ENCODE results near the gene NRF1.
"Not testable (repeated sequence)": the region's sequence is repeated elsewhere in the genome, so short reads cannot be mapped to it uniquely, and the experiment has no call there.

The NRF1 gene

DNA sequence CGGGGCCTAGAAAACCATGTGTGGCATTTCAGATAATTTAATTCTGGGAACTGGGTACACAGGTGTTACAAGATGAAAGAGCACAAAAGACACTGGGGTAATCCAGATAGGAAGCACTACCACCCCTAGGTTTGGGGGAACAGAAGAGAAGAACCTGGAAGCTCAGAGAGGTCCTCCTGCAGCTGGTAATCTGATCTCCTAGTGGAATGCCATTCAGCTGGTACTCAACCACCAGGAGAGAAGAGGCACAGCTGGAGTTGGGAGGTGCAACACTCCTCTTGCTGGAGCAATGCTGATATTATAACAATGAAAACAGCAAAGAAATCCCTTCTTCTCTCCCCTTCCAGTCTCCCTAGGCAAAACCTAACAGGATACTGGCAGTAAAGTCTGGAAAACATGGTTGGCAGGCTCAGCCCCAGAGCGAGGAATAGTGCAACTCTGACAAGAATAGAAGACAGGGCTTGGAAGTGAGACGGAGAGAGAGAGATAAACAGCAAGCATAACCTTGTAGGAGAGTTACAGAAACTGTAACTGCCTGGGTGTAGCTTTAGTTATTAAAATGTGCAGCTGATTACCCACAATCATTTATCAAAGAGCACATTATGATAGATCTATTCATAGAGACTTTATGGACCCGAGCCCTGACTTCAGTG, 35.0 kb downstream of the NRF1 start:
- peak; percentile 37 for DNase-seq (ENCODE audit: low read depth, low spot score)

DNA sequence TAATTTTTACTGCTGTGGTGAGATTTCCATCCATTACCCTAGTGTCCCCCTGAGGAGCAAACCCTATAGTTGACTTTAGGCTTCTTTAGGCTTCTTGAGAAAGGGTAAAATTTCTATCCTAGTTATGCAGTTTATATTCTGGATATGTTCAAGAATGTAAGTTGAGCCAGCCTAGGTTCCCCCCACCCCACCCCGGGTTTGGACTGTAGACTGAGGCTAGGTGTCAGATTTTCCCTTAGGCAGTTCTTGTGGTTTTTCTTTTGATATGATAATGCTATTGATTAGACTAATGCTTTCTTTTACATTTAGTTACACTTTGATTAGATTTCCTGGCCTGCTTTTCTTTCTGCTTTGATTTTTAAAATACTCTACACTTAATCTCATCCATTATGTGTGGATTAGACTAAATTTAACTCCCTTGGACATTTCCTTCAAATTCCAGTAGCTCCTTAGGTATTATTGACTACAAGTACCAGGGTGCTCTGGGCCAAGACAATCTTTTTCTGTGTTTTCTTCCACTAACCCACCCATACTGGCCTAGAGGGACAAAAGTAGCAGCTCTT, 37.7 kb downstream of the NRF1 start:
- peak; percentile 12 for DNase-seq (ENCODE audit: low read depth, low spot score)

GRCh38 chr7:129650056-129650758, 38.7 kb downstream of the NRF1 start:
- no peak for DNase-seq (ENCODE audit: low read depth, low spot score)

- no peak for DNase-seq (ENCODE audit: low read depth, low spot score)
Measured at GRCh38 chr7:129652914-129653313, 41.4 kb downstream of the NRF1 start.

GRCh38 chr7:129655811-129656210, 44.3 kb downstream of the NRF1 start:
- DNase-seq (ENCODE audit: low read depth, low spot score): no peak

DNA sequence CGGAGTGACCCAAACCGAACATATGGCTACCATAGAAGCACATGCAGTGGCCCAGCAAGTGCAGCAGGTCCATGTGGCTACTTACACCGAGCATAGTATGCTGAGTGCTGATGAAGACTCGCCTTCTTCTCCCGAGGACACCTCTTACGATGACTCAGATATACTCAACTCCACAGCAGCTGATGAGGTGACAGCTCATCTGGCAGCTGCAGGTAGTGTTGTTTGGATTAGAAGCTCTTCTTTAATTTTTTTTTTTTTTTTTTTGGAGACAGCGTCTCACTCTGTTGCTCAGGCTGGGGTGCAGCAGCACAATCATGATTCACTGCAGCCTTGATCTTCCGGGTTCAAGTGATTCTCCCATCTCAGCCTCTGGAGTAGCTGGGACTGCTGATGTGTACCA, 45.8 kb downstream of the NRF1 start:
- DNase-seq (ENCODE audit: low read depth, low spot score): no peak

DNA sequence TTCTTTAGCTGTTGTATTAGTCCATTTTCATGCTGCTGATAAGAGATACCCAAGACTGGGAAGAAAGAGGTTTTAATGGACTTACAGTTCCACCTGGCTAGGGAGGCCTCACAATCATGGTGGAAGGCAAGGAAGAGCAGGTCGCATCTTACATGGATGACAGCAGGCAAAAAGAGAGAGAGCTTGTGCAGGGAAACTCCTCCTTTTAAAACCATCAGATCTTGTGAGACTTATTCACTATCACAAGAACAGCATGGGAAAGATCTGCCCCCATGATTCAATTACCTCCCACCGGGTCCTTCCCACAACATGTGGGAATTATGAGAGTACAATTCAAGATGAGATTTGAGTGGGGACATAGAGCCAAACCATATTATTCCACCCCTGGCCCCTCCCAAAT, 48.4 kb downstream of the NRF1 start:
- DNase-seq (ENCODE audit: low read depth, low spot score): not testable (repeated sequence)

GRCh38 chr7:129661645-129662182, 50.2 kb downstream of the NRF1 start:
- DNase-seq (ENCODE audit: low read depth, low spot score): no peak

- not testable (repeated sequence) for DNase-seq (ENCODE audit: low read depth, low spot score)
Measured at GRCh38 chr7:129663240-129663639, 51.7 kb downstream of the NRF1 start.

- no peak for DNase-seq (ENCODE audit: low read depth, low spot score)
Measured at GRCh38 chr7:129664029-129665012, 52.8 kb downstream of the NRF1 start.

- DNase-seq (ENCODE audit: low read depth, low spot score): peak; percentile 89
Measured at GRCh38 chr7:129665013-129665401, 53.5 kb downstream of the NRF1 start.

- DNase-seq (ENCODE audit: low read depth, low spot score): no peak
Measured at GRCh38 chr7:129667116-129667515, 55.6 kb downstream of the NRF1 start.

DNA sequence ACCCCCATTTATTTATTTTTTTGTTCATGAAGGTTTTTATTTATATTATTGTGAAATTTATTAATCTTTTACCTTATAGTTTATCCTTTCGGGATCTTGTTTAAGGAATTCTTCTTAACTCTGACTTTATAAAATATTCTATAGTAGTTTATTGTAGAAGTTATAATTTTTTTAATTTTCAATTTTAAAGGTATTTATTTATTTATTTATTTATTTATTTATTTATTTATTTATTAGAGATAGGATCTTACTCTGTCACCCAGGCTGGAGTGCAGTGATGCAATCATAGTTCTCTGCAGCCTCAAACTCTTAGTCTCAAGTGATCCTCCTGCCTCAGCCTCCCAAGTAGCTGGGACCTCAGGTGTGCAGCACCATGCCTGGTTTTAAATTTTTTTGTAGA, 56.0 kb downstream of the NRF1 start:
- no peak for DNase-seq (ENCODE audit: low read depth, low spot score)

DNA sequence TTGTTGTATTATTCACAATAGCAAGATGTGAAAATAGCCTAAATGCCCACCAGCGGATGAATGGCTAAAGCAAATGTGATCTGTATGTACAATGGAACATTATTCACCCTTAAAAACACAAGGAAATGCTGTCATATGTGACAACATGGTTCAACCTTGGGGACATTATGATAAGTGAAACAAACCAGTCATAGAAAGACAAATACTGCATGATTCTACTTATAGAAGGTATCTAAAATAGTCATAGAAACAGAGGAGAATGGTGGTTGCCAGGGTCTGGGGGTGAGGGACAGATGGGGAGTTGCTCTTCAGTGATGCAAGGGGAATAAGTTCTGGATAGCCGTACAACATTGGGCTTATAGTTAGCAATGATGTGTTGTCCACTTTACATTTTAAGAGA, 58.4 kb downstream of the NRF1 start:
- no peak for DNase-seq (ENCODE audit: low read depth, low spot score)

- no peak for DNase-seq (ENCODE audit: low read depth, low spot score)
Measured at GRCh38 chr7:129670656-129671055, 59.1 kb downstream of the NRF1 start.

DNA sequence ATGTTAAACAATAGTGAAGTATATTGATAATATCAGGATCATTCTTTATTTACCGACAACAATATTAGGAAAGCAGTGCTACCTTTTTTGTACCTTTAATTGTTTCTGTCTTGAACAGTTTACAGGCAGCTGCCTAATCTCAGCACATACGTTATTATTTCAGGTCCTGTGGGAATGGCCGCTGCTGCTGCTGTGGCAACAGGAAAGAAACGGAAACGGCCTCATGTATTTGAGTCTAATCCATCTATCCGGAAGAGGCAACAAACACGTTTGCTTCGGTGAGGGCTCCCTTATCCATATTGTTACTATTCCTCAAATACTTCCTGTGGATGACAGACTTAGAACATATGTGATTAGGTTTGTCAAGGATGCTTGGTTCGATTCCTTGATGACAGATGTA, 59.7 kb downstream of the NRF1 start:
- no peak for DNase-seq (ENCODE audit: low read depth, low spot score)

GRCh38 chr7:129674475-129674874, 63.0 kb downstream of the NRF1 start:
- not testable (repeated sequence) for DNase-seq (ENCODE audit: low read depth, low spot score)

DNA sequence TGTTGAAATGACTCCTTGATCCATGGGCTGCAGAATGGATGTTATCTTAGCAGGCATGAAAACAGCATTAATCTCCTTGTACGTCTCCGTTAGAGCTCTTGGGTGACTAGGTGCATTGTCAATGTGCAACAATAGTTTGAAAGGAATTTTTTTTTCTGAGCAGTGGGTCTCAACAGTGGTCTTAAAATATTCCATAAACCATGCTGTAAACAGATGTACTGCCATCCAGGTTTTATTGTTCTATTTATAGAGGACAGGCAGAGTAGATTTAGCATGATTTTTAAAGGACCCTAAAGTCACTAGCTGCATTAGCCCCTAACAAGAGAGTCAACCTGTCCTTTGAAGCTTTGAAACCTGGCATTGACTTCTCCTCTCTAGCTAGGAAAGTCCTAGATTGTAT, 64.0 kb downstream of the NRF1 start:
- DNase-seq (ENCODE audit: low read depth, low spot score): no peak

- DNase-seq (ENCODE audit: low read depth, low spot score): no peak
Measured at GRCh38 chr7:129676017-129676897, 64.7 kb downstream of the NRF1 start.

- no peak for DNase-seq (ENCODE audit: low read depth, low spot score)
Measured at GRCh38 chr7:129677796-129678195, 66.3 kb downstream of the NRF1 start.

- DNase-seq (ENCODE audit: low read depth, low spot score): no peak
Measured at GRCh38 chr7:129678606-129679005, 67.1 kb downstream of the NRF1 start.

Measured in ELF-1 (cell line).